Suprapubic skin (tissue), 4 donors: ENCODE measurements around the gene RNF144B. TPM values are rescaled to one million over a fixed set of nuclear protein-coding genes. Genes with fewer than 3 reads are reported as not detected.

Experiments
- DNase-seq, 2 donors: peaks; one replicate each; pipeline ENCODE4 v3.0.0-alpha.2; 2019; ENCODE audit warnings: low spot score in 2 of 2
- H3K27ac ChIP-seq: fragments of 200-600 bp; sonication (generic); one replicate; pipeline ENCODE4 v1.5.1; 2019
- H3K27me3 ChIP-seq: fragments of 200-600 bp; sonication (generic); one replicate; pipeline ENCODE4 v1.5.1; 2019
- H3K36me3 ChIP-seq: fragments of 200-600 bp; sonication (generic); one replicate; pipeline ENCODE4 v1.5.1; 2019
- H3K4me1 ChIP-seq: fragments of 200-600 bp; sonication (generic); one replicate; pipeline ENCODE4 v1.5.1; 2019
- H3K4me3 ChIP-seq: fragments of 200-600 bp; sonication (generic); one replicate; pipeline ENCODE4 v1.5.1; 2019; ENCODE audit warnings: mild to moderate bottlenecking
- H3K9me3 ChIP-seq: fragments of 200-600 bp; sonication (generic); one replicate; pipeline ENCODE4 v1.5.1; 2019
- CTCF ChIP-seq, 2 donors: fragments of 200-600 bp in 1 of 2; fragments of 450-650 bp in 1 of 2; sonication (generic) in 1 of 2; IDR thresholded peaks; one replicate each; pipeline ENCODE4 v1.5.1; 2016 to 2019; ENCODE audit warnings: antibody characterized with exemption in 2 of 2, mild to moderate bottlenecking in 1 of 2, moderate library complexity in 1 of 2
- EP300 ChIP-seq: sonication (generic); formaldehyde crosslinking; IDR thresholded peaks from one replicate; pipeline ENCODE4 v1.6.1; 2017; ENCODE audit warnings: antibody characterized with exemption
- POLR2A ChIP-seq, 2 donors: fragments of 450-650 bp; IDR thresholded peaks; one replicate each; pipeline ENCODE4 v1.6.1; 2017; ENCODE audit warnings: antibody characterized with exemption in 2 of 2, mild to moderate bottlenecking in 2 of 2, moderate library complexity in 2 of 2
- POLR2AphosphoS5 ChIP-seq, 3 donors: sonication (generic); formaldehyde crosslinking; IDR thresholded peaks; one replicate each; pipeline ENCODE4 v1.6.1; 2017; ENCODE audit warnings: antibody characterized with exemption in 3 of 3
- WGBS: methylation state at CpG from one replicate; pipeline ENCODE4 v1.1.5; 2018; 5-methylcytosine and 5-hydroxymethylcytosine counted together
- total RNA-seq, 4 donors: library from RNA; depleted of rRNA; stranded (reverse); fragments of >200 nt; gene quantifications; one replicate each; pipeline ENCODE4 v1.1.0, GENCODE V29; 2016

Gene RNF144B
- total RNA-seq, 4 donors from 2014 or later = 27.8 to 48.4 (median 38.7) TPM

GRCh38 chr6:18464176-18464575 lies 77.0 kb downstream of the RNF144B start:
- no peaks in the 10 kb centered on the region for H3K4me1 ChIP-seq
- no peak overlapping the region for H3K4me3 ChIP-seq
- DNase-seq = no peak
- no peaks in the 10 kb centered on the region for H3K27me3 ChIP-seq
- TF ChIP-seq EP300 (no peak), POLR2AphosphoS5 (IDR thresholded peaks at IDR 0.05) (no peak), CTCF (IDR thresholded peaks at IDR 0.05) (no peak), POLR2A (IDR thresholded peaks at IDR 0.05) (no peak)
- no peak overlapping the region for H3K27ac ChIP-seq
- 88% methylated on average over 2 of the region's 2 CpGs for WGBS
- H3K9me3 ChIP-seq = no peaks in the 10 kb centered on the region
- peaks cover 54% of the 10 kb centered on the region for H3K36me3 ChIP-seq

- no peak for TF ChIP-seq CTCF (IDR thresholded peaks at IDR 0.05)
- no peak for TF ChIP-seq POLR2AphosphoS5 (IDR thresholded peaks at IDR 0.05)
- no peak for TF ChIP-seq POLR2A (IDR thresholded peaks at IDR 0.05)
- TF ChIP-seq EP300 = no peak
- Histone ChIP-seq H3K9me3 (no peaks in the 10 kb centered on the region), H3K4me1 (no peaks in the 10 kb centered on the region), H3K27ac (no peak overlapping the region), H3K27me3 (no peaks in the 10 kb centered on the region), H3K36me3 (peaks cover 41% of the 10 kb centered on the region), H3K4me3 (no peak overlapping the region)
- no peak for DNase-seq
- WGBS = 84% methylated on average over 5 of the region's 5 CpGs
Observed at GRCh38 chr6:18465410-18466154, 78.4 kb downstream of the RNF144B start.

GRCh38 chr6:18467741-18468502 lies 80.8 kb downstream of the RNF144B start:
- DNase-seq = no peak
- H3K27me3 ChIP-seq = no peaks in the 10 kb centered on the region
- H3K9me3 ChIP-seq = no peaks in the 10 kb centered on the region
- 74% methylated on average over 5 of the region's 5 CpGs for WGBS
- no peak overlapping the region for H3K27ac ChIP-seq
- H3K36me3 ChIP-seq = peaks cover 33% of the 10 kb centered on the region
- H3K4me3 ChIP-seq = no peak overlapping the region
- TF ChIP-seq POLR2A (IDR thresholded peaks at IDR 0.05) = no peak
- TF ChIP-seq POLR2AphosphoS5 (IDR thresholded peaks at IDR 0.05) = no peak
- TF ChIP-seq CTCF (IDR thresholded peaks at IDR 0.05) = no peak
- TF ChIP-seq EP300 = no peak
- no peaks in the 10 kb centered on the region for H3K4me1 ChIP-seq

GRCh38 chr6:18468503-18468843 lies 81.3 kb downstream of the RNF144B start:
- no peak overlapping the region for H3K27ac ChIP-seq
- H3K4me1 ChIP-seq = no peaks in the 10 kb centered on the region
- no peak for DNase-seq
- TF ChIP-seq EP300 = no peak
- TF ChIP-seq CTCF (IDR thresholded peaks at IDR 0.05) = no peak
- TF ChIP-seq POLR2AphosphoS5 (IDR thresholded peaks at IDR 0.05) = no peak
- no peak for TF ChIP-seq POLR2A (IDR thresholded peaks at IDR 0.05)
- H3K36me3 ChIP-seq = peaks cover 30% of the 10 kb centered on the region
- no peak overlapping the region for H3K4me3 ChIP-seq
- WGBS = 78% methylated on average over 3 of the region's 3 CpGs
- H3K27me3 ChIP-seq = no peaks in the 10 kb centered on the region
- no peaks in the 10 kb centered on the region for H3K9me3 ChIP-seq

- TF ChIP-seq POLR2A (IDR thresholded peaks at IDR 0.05) = no peak
- TF ChIP-seq POLR2AphosphoS5 (IDR thresholded peaks at IDR 0.05) = no peak
- no peak for TF ChIP-seq EP300
- TF ChIP-seq CTCF (IDR thresholded peaks at IDR 0.05) = no peak
- DNase-seq = no peak
- Histone ChIP-seq H3K36me3 (peaks cover 19% of the 10 kb centered on the region), H3K4me3 (no peak overlapping the region), H3K4me1 (no peaks in the 10 kb centered on the region), H3K9me3 (no peaks in the 10 kb centered on the region), H3K27me3 (no peaks in the 10 kb centered on the region), H3K27ac (no peak overlapping the region)
- WGBS = 57% methylated on average over 3 of the region's 3 CpGs
Observed at GRCh38 chr6:18469536-18469935, 82.4 kb downstream of the RNF144B start.
